HG02973 (cell line): ENCODE measurements around the gene SLC7A4.
"Not testable (repeated sequence)": the region's sequence is repeated elsewhere in the genome, so short reads cannot be mapped to it uniquely, and the experiment has no call there.

Experiments
- ATAC-seq: cut with Tn5 transposase; IDR thresholded peaks from one replicate; pipeline ENCODE4 v1.9.1; 2021; ENCODE audit warnings: moderate library complexity; ENCODE audit not compliant: unreplicated experiment

Gene SLC7A4

GRCh38 chr22:21043860-21044535 lies 11.6 kb upstream of the SLC7A4 start:
- no peak for ATAC-seq

- ATAC-seq: no peak
Observed at GRCh38 chr22:21042978-21043859, 10.9 kb upstream of the SLC7A4 start.

- ATAC-seq: no peak
Observed at GRCh38 chr22:21041937-21042336, 9.6 kb upstream of the SLC7A4 start.

DNA sequence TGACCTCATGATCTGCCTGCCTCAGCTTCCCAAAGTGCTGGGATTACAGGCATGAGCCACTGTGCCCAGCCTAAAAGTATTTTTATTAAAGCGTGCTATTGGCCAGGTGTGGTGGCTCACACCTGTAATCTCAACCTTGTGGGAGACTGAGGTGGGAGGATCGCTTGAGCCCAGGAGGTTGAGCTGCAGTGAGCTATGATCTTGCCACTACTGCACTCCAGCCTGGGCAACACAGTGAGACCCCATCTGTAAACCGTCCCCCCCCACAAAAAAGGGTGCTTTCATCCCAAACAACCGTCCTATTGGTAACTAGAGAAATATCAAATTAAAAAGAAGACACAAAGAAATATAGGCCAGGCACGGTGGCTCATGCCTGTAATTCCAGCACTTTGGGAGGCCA lies 6.8 kb upstream of the SLC7A4 start:
- ATAC-seq: not testable (repeated sequence)

- ATAC-seq: no peak
Observed at GRCh38 chr22:21038405-21038804, 6.0 kb upstream of the SLC7A4 start.

DNA sequence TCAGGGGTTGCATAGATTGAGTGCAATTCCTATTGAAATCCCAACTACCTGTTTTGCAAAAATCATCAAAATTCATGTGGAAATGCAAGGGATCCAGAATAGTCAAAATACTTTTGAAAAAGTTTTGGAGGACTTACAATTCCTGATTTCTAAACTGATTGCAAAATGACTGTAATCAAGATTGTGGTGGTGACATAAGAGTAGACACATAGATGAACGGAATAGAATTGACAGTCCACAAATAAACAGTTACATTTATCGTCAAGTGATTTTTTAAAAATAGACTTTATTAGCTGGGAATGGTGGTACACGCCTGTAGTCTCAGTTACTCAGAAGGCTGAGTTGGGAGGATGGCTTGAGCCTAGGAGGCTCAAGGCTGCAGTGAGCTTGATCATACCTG lies 2.6 kb upstream of the SLC7A4 start:
- ATAC-seq: no peak

DNA sequence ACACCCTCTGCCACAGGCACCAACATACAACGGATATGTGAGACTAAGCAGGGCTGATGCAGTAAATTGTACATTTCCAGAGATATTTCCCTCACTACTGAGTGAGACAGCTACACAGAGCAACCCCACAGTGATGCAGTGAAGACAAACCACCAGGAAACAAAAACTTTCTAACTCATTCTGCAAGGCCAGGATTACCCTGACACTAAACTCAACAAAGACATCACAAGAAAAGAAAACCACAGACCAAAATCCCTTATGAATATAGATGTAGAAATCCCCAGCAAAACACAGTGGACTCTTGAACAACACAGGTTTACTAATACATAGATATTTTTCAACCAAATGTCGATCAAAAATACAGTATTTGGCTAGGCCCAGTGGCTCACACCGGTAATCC lies 1.5 kb upstream of the SLC7A4 start:
- ATAC-seq: no peak

- ATAC-seq: no peak
Observed at GRCh38 chr22:21032868-21033688, 717 bp upstream of the SLC7A4 start.

DNA sequence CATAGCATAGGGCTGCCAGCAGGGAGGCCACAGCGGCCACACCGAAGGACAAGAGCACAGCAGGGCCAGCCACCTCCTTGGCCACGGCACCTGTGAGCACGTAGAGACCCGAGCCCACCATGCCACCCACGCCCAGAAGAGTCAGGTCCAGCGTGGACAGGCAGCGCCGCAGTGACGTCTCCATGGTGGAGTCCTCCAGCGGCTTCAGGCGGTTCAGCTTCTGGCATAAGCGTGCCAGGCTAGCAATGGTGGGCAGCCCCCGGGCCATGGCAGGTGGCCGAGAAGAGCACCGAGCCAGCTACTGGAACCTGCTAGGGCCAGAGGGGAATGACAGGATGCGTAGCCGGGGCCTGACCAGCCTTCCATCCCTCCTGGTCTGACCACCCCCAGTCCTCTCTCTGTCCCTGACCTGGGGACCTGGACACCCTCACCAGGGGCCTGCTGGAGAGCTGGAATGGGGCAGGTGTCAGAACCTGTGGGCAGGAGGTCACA lies 770 bp downstream of the SLC7A4 start:
- no peak for ATAC-seq

GRCh38 chr22:21030621-21031544 lies 1.5 kb downstream of the SLC7A4 start:
- no peak for ATAC-seq

DNA sequence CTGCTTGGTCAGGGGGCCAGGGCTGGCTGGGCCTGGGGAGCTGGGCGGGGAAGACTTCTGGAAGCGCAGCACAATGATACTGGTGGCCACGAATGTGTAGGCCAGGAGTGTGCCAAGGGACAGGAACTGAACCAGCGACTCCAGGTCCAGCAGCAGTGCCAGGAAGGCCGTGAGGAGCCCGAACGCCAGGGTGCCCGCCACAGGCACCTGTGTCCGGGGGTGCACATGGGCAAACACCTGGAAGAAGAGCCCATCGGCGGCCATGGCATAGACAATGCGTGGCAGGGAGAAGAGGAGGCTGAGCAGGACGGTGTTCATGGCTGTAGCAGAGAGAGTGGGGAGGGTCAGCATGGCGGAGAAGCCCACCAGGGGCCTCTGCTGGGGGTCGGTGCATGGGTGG lies 2.3 kb downstream of the SLC7A4 start:
- ATAC-seq: no peak

- no peak for ATAC-seq
Observed at GRCh38 chr22:21029486-21030025, 2.8 kb downstream of the SLC7A4 start.

GRCh38 chr22:21028277-21029251 lies 3.8 kb downstream of the SLC7A4 start:
- no peak for ATAC-seq

GRCh38 chr22:21026783-21027692 lies 5.3 kb downstream of the SLC7A4 start:
- ATAC-seq: no peak

- no peak for ATAC-seq
Observed at GRCh38 chr22:21025763-21026755, 6.3 kb downstream of the SLC7A4 start.

DNA sequence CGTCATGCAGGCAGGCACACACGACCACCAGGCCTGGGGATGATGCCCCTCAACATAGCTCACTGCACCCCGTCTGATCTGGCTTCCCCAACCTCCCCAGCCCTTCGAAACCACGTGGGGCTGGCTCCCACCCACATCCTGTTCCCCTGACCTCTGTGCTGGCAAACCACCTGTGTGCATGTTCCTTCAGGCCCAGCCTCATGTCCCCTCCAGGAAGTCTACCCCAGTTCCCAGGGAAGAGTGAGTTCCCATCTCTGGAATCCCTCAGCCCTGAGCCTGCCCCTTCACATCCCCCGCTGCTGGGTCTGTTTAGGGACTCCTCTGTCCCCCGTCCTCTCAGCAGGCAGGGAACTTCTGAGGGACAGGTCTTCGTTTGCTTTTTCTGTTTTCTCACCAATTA lies 7.1 kb downstream of the SLC7A4 start:
- ATAC-seq: no peak
